ENCODE results near the gene ZDHHC3. TPM values are rescaled to one million over a fixed set of nuclear protein-coding genes. Genes with fewer than 3 reads are reported as not detected.

Gene ZDHHC3
- total RNA-seq, 4 donors from 2014 or later, result 59.6 to 81.3 (median 72.8) TPM

DNA sequence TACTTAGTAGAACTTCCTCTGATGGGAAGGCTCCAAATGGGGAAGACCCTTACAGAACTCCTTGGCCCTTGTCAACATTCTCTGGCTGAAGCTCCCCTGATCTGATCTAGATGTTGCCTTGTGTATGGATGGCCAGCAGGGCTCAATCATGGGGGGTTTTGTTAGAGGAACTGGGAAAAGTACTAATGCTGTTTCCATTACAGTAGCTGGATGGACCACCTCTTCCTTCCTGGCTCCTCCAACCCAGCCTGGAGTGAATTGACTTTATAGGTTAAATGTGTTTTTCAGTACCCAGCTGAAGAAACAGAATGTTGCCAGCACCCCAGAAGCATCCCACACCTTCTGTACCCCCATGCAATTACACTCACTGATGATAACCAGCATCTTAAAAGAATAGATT is 27.4 kb upstream of the ZDHHC3 start:
- intact Hi-C loops (cut with DNase I), result no loop called here
- TF ChIP-seq EP300 (IDR thresholded peaks at IDR 0.05), result no peak
- TF ChIP-seq POLR2AphosphoS5 (IDR thresholded peaks at IDR 0.05), result no peak
- no peak for TF ChIP-seq POLR2A (IDR thresholded peaks at IDR 0.05; ENCODE audit: low read depth)
- TF ChIP-seq, protein P1, sequence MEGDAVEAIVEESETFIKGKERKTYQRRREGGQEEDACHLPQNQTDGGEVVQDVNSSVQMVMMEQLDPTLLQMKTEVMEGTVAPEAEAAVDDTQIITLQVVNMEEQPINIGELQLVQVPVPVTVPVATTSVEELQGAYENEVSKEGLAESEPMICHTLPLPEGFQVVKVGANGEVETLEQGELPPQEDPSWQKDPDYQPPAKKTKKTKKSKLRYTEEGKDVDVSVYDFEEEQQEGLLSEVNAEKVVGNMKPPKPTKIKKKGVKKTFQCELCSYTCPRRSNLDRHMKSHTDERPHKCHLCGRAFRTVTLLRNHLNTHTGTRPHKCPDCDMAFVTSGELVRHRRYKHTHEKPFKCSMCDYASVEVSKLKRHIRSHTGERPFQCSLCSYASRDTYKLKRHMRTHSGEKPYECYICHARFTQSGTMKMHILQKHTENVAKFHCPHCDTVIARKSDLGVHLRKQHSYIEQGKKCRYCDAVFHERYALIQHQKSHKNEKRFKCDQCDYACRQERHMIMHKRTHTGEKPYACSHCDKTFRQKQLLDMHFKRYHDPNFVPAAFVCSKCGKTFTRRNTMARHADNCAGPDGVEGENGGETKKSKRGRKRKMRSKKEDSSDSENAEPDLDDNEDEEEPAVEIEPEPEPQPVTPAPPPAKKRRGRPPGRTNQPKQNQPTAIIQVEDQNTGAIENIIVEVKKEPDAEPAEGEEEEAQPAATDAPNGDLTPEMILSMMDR (IDR thresholded peaks at IDR 0.05), result no peak
- H3K4me3 ChIP-seq, result no peak overlapping the region
- no peak for DNase-seq (ENCODE audit: extremely low spot score)
- H3K27me3 ChIP-seq, result no peaks in the 10 kb centered on the region
- no peak overlapping the region for H3K27ac ChIP-seq (replicated peaks in 1 of 4)
- H3K9me3 ChIP-seq, result no peaks in the 10 kb centered on the region
- peaks cover 0 to 27% (median 4%) of the 10 kb centered on the region in 4 donors for H3K4me1 ChIP-seq
- peaks cover 13 to 91% (median 72%) of the 10 kb centered on the region in 4 donors for H3K36me3 ChIP-seq

DNA sequence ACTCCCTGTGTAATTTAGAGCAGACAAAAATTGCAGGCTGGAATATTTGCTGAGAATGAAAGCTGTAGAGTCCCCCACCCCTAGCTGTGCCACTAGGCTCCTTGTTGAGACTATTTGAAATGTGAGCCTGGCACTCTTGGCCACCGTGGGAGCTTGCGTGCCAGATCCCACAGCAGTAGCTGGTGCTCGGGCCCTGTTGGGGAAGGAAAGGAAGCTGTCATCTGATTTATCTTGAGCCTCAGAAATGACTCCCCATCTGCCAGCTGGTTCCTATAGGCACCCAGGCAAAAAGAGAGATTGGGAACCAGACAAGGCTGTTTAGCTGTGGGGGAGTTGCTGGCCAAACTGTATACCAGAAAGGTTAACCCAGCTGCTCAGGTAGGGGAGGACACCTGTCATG is 26.7 kb upstream of the ZDHHC3 start:
- H3K27ac ChIP-seq (replicated peaks in 1 of 4), result no peak overlapping the region
- H3K27me3 ChIP-seq, result no peaks in the 10 kb centered on the region
- no peaks in the 10 kb centered on the region for H3K9me3 ChIP-seq
- H3K36me3 ChIP-seq, result peaks cover 13 to 91% (median 71%) of the 10 kb centered on the region in 4 donors
- intact Hi-C loops (cut with DNase I), result no loop called here
- no peak overlapping the region for H3K4me3 ChIP-seq
- TF ChIP-seq POLR2AphosphoS5 (IDR thresholded peaks at IDR 0.05) (no peak), EP300 (IDR thresholded peaks at IDR 0.05) (no peak), POLR2A (IDR thresholded peaks at IDR 0.05; ENCODE audit: low read depth) (no peak)
- TF ChIP-seq, protein P1 (IDR thresholded peaks at IDR 0.05), result no peak
- DNase-seq (ENCODE audit: extremely low spot score), result no peak
- H3K4me1 ChIP-seq, result peaks cover 0 to 23% (median under 1%) of the 10 kb centered on the region in 4 donors
- WGBS, result 92% methylated on average over 3 of the region's 3 CpGs

DNA sequence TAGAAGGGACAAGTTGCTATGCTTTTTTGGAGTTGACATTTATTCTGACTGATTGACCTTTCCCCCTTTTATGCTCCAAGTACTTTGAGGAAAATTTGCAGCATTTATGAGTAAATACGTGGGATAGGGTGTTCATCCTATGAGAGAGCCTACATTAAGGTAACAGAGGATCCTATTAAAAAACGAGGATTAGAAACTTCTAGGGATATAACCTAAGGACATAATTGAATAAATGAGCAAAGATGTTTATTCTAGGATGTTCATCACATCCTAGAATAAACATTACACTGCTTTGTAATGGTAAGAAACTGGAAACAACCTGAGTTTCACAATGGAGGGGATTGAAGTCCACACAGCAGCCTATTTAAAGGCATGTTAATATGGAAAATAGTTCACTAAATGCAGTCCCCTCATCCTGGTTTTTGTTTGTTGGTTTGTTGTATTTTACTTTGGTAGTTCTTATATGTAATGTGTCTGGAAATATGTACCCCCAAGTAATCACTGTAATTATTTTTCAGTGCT is 26.2 kb upstream of the ZDHHC3 start:
- Histone ChIP-seq H3K27ac (replicated peaks in 1 of 4) (no peak overlapping the region), H3K4me3 (no peak overlapping the region), H3K36me3 (peaks cover 13 to 91% (median 71%) of the 10 kb centered on the region in 4 donors), H3K27me3 (no peaks in the 10 kb centered on the region), H3K9me3 (no peaks in the 10 kb centered on the region), H3K4me1 (peaks cover 0 to 23% (median 0%) of the 10 kb centered on the region in 4 donors)
- DNase-seq (ENCODE audit: extremely low spot score), result no peak
- intact Hi-C loops (cut with DNase I), result no loop called here
- TF ChIP-seq POLR2AphosphoS5 (IDR thresholded peaks at IDR 0.05) (no peak), POLR2A (IDR thresholded peaks at IDR 0.05; ENCODE audit: low read depth) (no peak), EP300 (IDR thresholded peaks at IDR 0.05) (no peak)
- TF ChIP-seq, protein P1 (IDR thresholded peaks at IDR 0.05), result no peak
- 94% methylated on average over 2 of the region's 2 CpGs for WGBS

DNA sequence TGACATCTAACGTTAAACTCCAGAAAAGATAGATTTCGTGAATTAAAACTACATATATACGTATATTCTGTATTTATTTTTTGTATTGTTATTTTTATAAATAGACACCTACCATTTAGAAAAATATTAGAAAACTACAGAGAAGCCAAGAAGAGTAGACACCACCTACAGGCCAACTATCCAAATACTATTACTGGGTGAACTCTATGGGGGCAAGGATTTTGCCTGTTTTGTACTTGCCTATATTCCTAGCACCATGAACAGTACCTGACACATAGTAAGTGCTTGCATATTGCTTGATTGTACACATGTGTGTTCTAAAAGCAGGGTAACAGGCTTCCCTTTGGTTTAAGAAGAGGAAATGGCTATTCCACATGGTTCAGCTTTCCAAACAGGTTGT is 25.8 kb upstream of the ZDHHC3 start:
- TF ChIP-seq POLR2AphosphoS5 (IDR thresholded peaks at IDR 0.05), result no peak
- no peak for TF ChIP-seq EP300 (IDR thresholded peaks at IDR 0.05)
- TF ChIP-seq POLR2A (IDR thresholded peaks at IDR 0.05; ENCODE audit: low read depth), result no peak
- TF ChIP-seq, protein P1 (IDR thresholded peaks at IDR 0.05), result no peak
- 94% methylated on average over 3 of the region's 3 CpGs for WGBS
- Histone ChIP-seq H3K36me3 (peaks cover 13 to 91% (median 72%) of the 10 kb centered on the region in 4 donors), H3K27me3 (no peaks in the 10 kb centered on the region), H3K4me3 (no peak overlapping the region), H3K4me1 (peaks cover 0 to 23% (median 0%) of the 10 kb centered on the region in 4 donors), H3K27ac (replicated peaks in 1 of 4) (no peak overlapping the region), H3K9me3 (no peaks in the 10 kb centered on the region)
- DNase-seq (ENCODE audit: extremely low spot score), result no peak
- intact Hi-C loops (cut with DNase I), result no loop called here

DNA sequence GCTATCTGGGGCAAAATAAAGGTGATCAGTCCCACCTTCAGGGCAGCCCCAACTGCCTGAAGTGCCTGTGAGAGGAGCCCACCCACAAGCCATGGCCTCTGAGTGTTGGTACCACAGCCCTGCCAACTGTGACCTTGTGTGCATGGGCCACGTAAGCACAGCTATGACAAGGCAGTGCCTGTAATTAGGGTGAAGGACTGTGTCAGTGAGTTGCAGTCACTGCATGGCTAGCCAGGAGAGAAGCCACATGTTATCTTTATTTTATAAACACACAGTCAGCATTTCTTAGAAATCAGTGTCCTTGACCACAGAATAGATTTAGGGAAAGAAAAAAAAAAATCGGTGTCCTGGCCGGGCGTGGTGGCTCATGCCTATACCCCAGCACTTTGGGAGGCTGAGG is 24.8 kb upstream of the ZDHHC3 start:
- TF ChIP-seq POLR2AphosphoS5 (IDR thresholded peaks at IDR 0.05) (no peak), POLR2A (IDR thresholded peaks at IDR 0.05; ENCODE audit: low read depth) (no peak), EP300 (IDR thresholded peaks at IDR 0.05) (no peak)
- TF ChIP-seq, protein P1 (IDR thresholded peaks at IDR 0.05), result no peak
- intact Hi-C loops (cut with DNase I), result no loop called here
- Histone ChIP-seq H3K4me3 (no peak overlapping the region), H3K36me3 (peaks cover 13 to 94% (median 75%) of the 10 kb centered on the region in 4 donors), H3K27me3 (no peaks in the 10 kb centered on the region), H3K4me1 (peaks cover under 1 to 26% (median 2%) of the 10 kb centered on the region in 4 donors), H3K27ac (replicated peaks in 1 of 4) (no peak overlapping the region), H3K9me3 (no peaks in the 10 kb centered on the region)
- 99% methylated on average over 4 of the region's 4 CpGs for WGBS
- no peak for DNase-seq (ENCODE audit: extremely low spot score)
